HG03097 (cell line): ENCODE measurements around the gene SLC28A3.

ENCODE experiments used
- ATAC-seq: cut with Tn5 transposase; IDR thresholded peaks from one replicate; pipeline ENCODE4 v1.9.1; 2021; ENCODE audit not compliant: unreplicated experiment, low FRiP score

The SLC28A3 gene

DNA sequence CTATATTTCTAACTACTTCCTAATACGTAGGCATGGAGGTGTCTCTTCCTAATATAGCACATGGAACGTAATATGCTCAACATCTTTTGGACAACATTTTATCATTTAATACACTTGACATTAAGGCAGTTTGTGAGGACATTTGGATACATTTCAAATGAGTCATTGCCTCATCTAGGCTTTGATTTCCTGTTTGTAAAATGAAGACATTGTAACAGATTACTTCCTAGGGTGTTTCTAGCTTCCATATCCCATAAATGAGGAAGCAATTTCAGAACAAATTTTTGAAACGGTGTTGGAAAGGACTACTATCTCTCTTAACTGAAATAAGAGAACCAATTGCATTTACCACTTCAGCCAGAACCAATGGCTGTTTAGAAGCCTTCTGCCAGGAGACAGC is 38.7 kb downstream of the SLC28A3 start:
- no peak for ATAC-seq

DNA sequence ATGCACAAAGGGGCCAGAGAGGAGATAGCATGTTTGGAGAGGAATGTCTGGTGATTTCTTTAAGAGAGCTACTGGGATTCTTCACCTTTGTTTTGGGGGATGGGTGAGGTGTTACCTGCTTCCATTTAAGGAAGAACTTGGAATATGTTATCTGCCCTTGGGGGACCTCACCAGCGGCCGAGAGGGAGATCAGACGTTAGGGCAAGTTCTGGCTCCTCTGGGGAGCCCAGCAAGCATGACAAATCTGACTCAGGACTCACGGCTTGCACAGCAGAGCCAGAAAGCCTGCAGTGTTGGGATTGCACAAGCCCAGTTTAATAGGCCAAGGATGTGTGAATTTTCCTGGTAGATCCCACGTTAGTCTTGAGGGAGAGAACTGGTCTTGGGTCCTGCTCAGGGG is 40.3 kb downstream of the SLC28A3 start:
- ATAC-seq: no peak

DNA sequence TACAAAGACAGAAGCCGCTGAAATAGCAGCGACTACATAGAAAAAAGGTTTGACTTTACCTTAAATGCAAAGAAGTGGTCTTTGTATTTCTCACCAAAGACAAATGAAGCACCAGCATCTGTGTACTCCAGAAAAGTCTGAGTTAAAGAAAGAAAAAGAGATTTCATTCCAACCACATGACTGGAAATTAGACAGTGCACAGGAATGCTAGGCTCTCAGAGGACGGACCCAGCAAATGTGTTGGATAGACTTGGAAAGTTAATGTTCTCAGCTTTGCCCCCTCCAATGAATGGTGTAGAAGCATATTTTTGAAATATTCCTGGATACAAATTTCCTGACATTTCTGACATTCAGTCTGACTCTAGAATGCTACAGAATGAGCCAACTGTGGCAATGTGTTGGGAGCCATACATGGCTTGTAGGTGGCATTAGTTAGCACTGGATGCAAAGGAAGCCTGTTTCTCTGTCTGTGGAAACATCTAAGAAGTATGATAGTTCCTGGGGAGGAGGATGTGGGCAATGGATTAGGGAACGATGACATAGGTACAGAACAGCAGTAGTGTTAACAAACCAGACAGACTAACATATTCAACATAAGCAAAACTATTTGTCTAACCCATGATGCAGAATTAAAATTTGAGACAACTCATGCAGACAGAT is 43.3 kb downstream of the SLC28A3 start:
- no peak for ATAC-seq

DNA sequence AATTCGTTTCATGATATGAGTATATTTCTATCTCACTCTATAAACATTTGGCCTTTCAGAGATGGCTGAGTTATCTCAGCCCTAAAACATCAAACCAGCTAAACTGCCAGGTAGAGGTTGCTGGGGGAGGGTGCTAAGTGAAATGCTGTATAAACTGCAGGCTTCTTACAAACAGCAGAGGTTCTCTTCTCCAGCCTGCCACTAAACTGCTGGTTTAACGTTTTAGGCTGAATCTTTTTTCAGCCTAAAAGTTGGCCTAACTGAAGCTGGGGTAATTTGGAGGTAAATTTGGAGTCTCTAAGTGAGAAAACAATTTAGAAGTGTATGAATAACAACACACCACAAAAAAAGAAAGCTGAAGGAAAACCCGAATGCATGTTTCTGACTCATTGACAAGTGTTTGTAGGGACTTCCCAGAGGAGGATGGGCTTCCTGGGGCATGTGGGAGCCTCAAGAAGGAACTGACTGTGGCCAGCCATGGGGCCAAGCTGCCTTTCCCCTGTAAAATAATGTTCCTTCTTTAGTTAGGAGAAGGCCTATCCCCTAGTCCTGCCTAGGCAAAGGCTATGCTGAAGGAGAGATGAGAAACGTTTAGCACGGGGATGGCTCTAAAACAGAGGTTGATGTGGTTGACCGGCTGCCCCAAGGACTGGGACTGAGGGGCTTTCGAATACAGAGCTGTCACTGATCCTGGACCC is 44.3 kb downstream of the SLC28A3 start:
- ATAC-seq: peak; percentile 33

DNA sequence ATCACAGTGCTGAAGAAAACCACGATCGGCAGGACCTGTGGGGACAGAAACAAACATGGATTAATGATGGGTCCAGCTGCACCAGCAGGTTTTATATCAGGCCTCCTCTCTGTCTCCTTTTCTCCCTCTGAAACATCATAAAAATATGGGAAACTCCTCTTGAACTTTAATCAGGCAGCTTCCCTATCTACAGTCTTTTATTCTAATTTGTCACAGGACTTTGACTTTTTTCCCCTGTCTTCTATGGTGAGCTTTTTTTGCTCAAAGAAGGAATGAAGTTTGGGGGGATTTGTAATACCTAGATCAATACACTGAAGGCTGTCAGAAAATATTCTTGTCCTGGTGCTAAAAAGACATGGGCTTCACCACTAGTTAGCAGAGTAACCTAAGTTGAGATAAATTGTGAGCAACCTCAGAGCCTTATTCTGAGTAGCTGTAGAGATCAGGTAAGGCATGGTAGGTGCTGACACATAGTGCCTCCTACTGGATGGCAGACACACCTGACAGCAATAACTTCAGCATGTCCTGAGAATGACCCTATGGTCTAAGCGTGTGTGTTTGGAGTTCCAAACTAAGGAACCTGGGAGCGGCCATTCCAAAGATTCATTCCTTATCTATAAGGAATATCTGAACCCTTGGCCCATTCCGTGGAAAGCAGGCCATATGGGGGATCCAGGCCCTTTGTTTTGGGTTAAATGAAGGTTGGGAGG is 46.2 kb downstream of the SLC28A3 start:
- no peak for ATAC-seq

DNA sequence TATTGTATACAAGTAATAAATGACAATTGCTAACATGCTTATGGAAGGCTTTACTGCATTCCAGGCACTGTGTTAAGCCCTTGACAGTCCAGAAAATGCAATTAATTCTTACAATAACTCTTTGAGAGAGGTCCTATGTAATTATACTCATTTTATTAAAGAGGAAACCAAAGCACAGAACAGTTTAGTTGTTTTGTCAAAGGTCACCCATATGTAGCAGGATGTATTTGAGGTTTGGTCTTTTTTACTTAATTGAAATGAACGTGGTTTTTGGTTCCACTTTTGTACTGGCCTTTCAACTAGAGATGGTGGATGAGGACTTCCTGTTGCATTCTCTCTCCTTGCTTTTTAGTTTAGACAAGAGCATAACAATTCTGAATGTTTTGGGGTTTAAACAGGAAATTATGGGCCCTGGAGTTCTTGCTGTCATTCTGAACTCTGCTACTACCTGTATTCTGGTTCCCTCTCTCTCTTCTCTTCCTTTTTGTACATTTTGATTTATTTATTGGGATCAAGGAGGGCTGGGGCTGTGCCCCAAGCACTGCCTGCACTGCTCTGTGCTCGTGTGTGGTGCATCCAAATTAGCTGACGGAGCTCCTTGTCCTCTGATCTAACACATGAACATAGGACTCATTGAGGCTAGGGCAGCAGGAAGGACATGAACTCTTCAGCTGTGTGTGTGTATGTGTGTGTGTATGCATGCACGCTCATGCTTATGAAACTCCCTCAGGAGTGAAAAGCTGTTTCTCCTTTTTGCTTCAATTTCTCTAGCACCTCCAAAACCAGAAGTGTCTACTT is 47.4 kb downstream of the SLC28A3 start:
- ATAC-seq: peak; percentile 70

DNA sequence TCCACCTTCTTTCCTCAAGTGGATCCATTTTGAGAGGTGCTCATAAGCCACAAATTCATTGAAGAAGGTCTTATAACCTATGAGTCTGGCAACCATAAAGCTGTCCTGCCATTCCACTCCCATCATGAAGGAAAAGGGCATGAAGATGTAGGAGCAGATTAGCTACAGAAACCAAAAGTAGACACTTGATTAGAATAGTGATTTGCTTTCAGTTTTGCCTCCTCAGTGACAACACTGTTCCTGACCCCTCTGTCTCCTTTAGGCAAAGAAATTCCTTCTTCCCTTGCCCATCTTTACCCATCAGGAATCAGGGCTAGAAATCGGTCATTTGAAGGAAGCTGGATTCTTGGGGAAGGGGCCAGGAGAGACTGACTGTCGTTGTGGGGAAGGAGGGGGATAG is 55.2 kb downstream of the SLC28A3 start:
- ATAC-seq: no peak

DNA sequence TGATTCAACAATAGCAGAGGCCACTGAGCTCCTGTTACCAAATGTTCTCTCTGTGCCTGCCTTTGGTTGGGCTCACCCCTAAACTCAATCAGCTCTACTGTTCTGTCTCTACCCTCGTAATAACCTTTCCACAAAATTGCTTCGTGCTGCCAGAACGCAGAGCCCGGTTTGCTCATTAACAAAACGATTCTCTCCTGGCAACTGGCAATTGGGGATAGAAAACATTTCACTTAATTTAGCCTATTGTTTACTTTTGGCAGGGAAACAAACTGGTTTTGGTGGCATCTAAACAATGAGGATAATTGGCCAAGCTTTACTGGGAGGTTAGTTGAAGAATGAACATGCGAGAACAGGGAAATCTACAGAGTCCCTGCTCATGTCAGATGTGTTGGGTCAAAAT is 56.6 kb downstream of the SLC28A3 start:
- no peak for ATAC-seq

DNA sequence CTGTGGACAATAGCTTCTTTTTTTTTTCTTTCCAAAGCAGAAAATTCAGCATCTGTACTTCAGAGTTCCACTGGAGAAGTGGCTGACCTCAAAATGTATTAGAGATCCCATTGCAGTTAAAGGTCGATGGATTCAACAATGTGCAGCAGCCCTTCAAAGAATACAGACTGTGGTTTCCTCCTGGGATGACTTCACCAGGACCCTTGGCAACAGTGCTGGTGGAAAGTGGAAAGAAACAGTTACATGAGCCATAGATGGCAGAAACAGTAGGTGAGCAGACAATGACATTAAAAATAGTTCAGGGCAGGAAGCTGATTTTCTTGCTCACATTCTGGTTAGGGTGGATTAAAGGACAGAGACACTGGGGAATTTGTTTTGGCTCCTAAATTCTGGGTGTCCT is 62.4 kb downstream of the SLC28A3 start:
- ATAC-seq: no peak

DNA sequence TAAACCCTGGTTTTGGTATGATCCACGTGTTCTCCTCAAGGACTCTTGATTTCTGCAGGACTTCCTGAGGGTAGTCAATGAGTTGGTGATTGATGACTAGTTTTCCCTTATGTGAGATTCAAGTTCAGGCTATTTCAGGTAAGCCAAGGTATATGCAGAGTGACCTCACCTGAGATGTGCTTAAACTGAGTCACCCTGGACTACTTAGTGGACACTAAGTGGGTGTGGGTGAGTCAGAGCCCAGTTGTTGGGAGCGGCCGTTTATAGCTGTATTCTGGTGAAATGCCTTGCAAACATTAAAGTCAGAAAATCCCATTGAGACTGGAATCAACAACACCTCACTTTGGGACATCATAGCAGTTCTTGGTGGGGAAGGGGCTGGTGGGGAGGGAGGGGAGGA is 62.9 kb downstream of the SLC28A3 start:
- ATAC-seq: no peak

DNA sequence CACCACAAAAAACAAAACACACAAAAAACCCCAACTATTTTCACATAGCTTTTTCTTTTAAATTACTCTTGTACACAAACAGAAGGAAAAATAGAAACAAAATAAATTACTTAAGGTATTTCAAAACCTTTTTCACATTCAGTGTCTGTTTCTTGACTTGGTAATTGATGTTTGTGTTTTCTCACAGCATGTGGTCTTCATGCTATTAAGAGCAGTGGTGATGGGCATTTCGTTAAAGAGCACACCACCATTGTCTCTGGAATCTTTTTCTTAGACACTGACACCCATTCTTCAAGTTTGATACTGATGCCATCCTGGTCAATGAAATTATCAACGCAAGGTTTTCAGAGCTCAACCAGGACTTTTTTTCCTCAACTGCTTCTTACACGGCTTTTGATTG is 63.8 kb downstream of the SLC28A3 start:
- no peak for ATAC-seq

DNA sequence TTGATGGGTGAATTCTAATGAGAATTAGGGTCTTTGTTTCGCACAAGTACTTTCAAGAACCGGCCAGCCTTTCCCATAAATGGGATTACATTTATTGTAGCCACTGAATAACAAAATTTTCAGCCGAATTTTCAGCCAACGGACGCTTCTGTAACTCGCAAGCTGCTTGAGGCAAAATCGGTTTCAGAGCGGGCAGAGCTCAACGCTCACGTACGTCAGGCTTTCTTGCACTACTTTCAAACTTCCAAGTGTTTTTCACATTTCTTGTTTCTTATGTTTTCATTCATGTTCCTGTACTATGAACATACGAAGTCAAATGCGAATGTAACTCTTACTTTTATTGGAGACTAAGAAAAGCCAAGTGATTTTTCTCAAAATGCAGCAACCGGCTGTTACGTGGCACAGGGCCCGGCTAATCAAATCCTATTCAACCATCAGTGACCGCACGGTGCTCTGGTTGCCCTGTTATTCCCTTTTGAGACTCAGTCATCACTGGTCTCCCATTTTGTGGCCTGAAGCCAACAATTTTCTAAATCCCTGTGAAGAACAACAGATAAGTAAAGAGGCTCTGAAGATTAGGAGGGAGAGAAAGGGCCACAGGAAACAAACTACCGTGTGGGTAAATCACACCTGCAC is 68.5 kb downstream of the SLC28A3 start:
- ATAC-seq: no peak

DNA sequence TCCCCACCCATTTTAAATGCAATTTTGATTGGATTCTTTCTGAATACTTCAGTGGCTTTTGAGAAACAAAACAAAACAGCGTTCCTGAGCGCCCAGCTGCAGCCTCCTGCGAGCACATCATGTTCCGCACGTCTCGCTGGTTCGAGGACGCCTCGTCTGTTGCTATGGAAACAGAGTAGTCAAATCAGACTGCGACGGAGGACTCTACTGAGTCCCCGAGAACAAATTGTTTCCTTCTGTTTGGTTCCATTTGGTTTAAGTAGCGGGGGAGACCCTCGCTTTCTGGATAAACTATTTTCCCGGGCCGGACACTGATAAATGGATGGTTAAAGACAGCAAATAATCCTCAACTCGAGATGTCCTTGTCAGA is 69.0 kb downstream of the SLC28A3 start:
- ATAC-seq: no peak

DNA sequence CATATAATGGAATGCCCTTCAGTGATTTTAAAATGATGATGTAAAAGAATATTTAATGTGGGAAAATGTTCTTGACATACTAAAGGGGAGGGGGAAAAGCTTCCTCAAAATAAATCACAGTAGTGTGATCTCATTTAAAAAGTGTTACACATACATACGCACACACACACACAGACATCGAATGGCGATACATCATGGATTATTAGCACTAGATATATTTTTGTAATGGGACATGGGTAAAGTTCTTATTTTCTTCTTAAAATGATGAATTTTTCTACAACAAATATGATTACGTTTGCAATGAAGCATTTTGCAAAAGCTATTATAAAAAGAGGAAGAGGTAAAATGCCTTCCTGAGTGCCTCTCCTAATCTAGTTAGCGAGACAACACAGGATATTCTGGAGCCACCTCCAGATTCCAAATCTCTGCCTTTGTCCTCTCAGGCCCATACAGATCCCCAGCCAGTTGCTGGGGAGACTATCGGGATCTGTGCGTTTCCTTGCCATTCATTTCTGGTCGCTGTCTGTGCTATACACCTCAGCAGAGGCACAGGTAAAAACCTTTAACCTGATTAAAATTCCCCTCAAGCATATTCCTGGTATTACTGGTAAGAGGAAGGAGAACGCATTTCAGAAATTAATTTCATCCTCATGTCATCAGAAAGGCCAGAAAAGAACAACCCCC is 69.6 kb downstream of the SLC28A3 start:
- ATAC-seq: no peak

DNA sequence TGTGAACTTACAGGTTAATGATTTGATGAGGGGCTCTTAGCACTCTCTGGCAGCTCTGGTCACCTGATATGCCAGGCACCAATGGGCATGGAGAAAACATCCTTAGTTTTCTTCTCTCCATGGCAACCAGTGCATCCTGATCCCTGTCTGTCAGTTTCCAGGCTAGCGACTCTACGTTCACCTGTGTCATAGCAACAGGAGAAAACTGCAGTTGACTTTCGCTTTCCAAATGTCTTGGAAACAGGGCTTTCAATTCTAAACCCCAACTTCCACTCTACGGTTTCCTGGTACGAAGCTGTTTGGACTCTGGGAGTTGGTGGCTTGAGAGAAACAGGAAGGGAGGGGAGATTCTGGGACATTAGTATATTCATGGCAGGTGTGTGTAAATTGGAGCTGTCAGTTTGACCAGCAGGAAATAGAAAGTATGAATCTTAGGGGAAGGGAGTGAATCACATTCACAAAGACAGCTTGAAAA is 74.4 kb downstream of the SLC28A3 start:
- ATAC-seq: no peak

DNA sequence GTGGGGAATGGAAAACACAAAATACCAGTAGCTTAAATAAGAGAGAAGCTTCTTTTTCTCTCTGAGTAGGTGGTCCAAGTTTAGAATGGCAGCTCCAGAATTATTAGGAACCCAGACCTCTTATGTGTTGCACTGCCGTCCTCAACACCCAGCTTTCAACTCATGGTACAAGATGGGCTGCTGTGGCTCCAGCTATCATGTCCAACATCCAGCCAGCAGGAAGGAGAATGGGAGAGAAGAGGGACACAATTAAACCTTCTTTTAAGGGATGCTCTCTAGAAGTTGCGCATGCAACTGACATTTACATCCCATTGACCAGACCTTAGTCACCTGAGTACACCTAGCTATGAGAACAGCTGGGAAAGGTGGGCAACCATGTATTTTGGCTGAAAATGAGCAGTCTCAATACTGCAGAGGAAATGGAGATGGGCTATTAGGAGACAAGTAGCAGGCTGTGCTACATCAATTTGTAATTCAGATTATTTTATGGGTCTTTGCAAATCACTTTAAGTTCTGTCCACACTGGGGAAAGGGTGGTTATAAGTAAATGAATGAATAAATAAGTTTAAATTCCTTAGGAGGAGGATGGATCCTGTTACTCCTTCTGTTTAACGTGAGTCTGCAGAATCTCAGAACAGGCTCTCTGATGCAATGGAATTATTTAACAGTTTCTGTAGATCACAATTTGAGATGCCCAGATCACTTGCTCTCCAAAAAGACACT is 76.1 kb downstream of the SLC28A3 start:
- ATAC-seq: no peak

DNA sequence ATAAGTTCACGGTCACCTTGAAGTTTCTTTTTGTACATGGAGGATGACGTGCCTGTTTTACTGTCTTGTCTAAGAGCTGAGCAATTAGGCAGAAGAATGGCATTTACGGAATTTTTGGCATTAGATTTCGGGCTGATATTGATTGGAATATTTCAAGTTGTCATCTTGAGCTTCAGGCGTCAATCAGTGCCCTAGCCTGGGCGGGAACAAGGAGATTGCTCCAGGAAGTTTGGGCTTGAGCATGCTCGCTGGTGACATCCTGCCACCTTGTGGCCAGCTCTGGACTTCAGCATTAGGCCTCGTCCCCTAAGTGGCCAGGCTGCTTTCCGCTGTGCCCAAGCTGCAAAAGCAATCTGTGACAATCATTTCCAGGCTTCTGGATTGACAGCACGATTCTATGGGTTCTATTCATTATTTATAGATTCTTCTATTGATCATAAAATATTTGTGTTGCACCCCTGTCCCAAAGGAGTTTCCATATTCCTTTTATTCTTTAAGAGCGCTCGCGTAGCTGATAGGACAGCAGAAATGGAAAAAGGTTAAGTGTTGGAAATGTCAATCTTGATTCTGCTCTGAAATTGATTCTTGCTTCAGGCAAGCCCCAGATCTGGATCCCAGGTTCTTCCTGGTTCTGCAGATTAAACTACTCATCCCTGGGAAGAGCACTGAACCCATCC is 79.3 kb downstream of the SLC28A3 start:
- ATAC-seq: peak; percentile 64

DNA sequence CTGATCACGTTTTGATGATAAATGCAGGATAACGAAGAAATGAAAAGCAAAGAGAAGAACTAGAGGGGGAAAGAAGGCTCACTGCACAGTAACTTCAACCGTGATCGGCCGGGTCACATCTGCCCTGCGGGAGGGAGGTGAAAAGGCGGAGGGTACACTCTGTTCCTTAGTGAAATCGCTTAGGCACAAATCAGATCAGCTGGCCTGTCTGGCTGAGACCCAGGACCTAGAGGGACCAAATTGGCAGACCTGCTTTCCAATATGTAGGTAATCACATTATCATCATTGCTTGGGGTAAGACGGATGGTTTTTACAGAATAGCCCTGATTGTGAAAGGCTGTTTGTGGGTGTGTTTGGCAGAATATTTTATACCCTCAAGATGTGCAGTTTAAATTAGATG is 82.2 kb downstream of the SLC28A3 start:
- no peak for ATAC-seq

DNA sequence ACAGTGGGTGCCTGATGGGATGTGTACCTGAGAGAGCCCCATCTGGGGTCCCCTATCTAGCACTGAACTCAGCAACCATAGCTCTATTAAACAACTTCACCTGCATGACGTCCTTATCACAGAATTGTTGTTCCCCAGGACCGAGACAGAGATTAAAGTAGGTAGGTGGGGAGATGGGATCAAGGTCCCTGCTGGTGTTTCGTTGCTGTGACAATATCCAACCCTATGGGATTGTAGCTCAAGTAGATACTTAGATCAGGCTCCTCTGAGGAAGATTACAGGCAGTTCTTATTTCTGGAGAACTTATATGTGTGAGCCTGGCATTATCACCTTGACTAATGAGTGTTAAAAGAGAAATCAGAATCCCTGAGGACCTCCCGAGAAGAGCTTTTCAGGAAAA is 84.9 kb downstream of the SLC28A3 start:
- no peak for ATAC-seq
